Mesenchymal stem cell (in vitro differentiated cells and primary cell): Measurements from ENCODE around the gene MEGF11.

Source experiments
- DNase-seq: peaks from one replicate; pipeline ENCODE4 v3.0.0-alpha.2; 2013
- H2AFZ ChIP-seq: one replicate; pipeline ENCODE4 v1.6.1; 2013; ENCODE audit warnings: low read depth, mild to moderate bottlenecking, control low read depth, inconsistent platforms, low read length, moderate library complexity
- H2AK5ac ChIP-seq: 2 replicates; pipeline ENCODE4 v1.6.1; 2013; ENCODE audit warnings: low read length, moderate library complexity, mild to moderate bottlenecking, inconsistent platforms; ENCODE audit not compliant: severe bottlenecking
- H2BK120ac ChIP-seq: one replicate; pipeline ENCODE4 v1.6.1; 2013; ENCODE audit warnings: low read depth, mild to moderate bottlenecking, inconsistent platforms, low read length, moderate library complexity
- H2BK12ac ChIP-seq, 2 experiments: one replicate each; pipeline ENCODE4 v1.6.1; 2013; ENCODE audit warnings: inconsistent platforms in 2 of 2, low read length in 2 of 2, mild to moderate bottlenecking in 2 of 2, moderate library complexity in 2 of 2, control low read depth in 1 of 2
- H2BK15ac ChIP-seq: one replicate; pipeline ENCODE4 v1.6.1; 2013; ENCODE audit warnings: mild to moderate bottlenecking, low read depth, inconsistent platforms; ENCODE audit not compliant: poor library complexity, severe bottlenecking
- H2BK5ac ChIP-seq: 2 replicates; pipeline ENCODE4 v1.6.1; 2013; ENCODE audit warnings: low read depth, mild to moderate bottlenecking, low read length, control low read depth, inconsistent platforms; ENCODE audit not compliant: poor library complexity, severe bottlenecking
- H3K14ac ChIP-seq, 2 experiments: one replicate each; pipeline ENCODE4 v1.6.1; 2013; ENCODE audit warnings: inconsistent platforms in 2 of 2, low read length in 2 of 2, control low read depth in 1 of 2, mild to moderate bottlenecking in 1 of 2, moderate library complexity in 1 of 2
- H3K18ac ChIP-seq, 2 experiments: one replicate each; pipeline ENCODE4 v1.6.1; 2013; ENCODE audit warnings: inconsistent platforms in 2 of 2, low read length in 2 of 2, control low read depth in 1 of 2, low read depth in 1 of 2, mild to moderate bottlenecking in 1 of 2
- H3K23ac ChIP-seq, 2 experiments: one replicate each; pipeline ENCODE4 v1.6.1; 2013; ENCODE audit warnings: inconsistent platforms in 2 of 2, low read length in 2 of 2, mild to moderate bottlenecking in 2 of 2, moderate library complexity in 2 of 2, control low read depth in 1 of 2
- H3K27ac ChIP-seq: 2 replicates; pipeline ENCODE4 v1.5.1; 2013; ENCODE audit warnings: mild to moderate bottlenecking, moderate library complexity, low read length, control low read depth, inconsistent platforms; ENCODE audit not compliant: poor library complexity, severe bottlenecking
- H3K27me3 ChIP-seq, 2 experiments: 2 replicates each; pipeline versions ENCODE4 v1.6.1 to v1.7.0; 2013; ENCODE audit warnings: low read length in 2 of 2, mild to moderate bottlenecking in 2 of 2, moderate library complexity in 2 of 2, control low read depth in 1 of 2, inconsistent platforms in 1 of 2; ENCODE audit not compliant: control insufficient read depth in 1 of 2, insufficient read depth in 1 of 2
- H3K36me3 ChIP-seq, 2 experiments: 2 replicates each; pipeline versions ENCODE4 v1.6.1 to v1.7.0; 2013; ENCODE audit warnings: low read length in 2 of 2, control low read depth in 1 of 2, inconsistent platforms in 1 of 2, low read depth in 1 of 2, mild to moderate bottlenecking in 1 of 2; ENCODE audit not compliant: insufficient read depth in 2 of 2, control insufficient read depth in 1 of 2
- H3K4ac ChIP-seq, 2 experiments: one replicate each; pipeline ENCODE4 v1.6.1; 2013; ENCODE audit warnings: inconsistent platforms in 2 of 2, low read length in 2 of 2, mild to moderate bottlenecking in 2 of 2, moderate library complexity in 2 of 2, control low read depth in 1 of 2, low read depth in 1 of 2
- H3K4me1 ChIP-seq: 2 replicates; pipeline ENCODE4 v1.6.1; 2013; ENCODE audit warnings: low read depth, low read length, control low read depth; ENCODE audit not compliant: control insufficient read depth, insufficient read depth
- H3K4me2 ChIP-seq: 2 replicates; pipeline ENCODE4 v1.6.1; 2013; ENCODE audit warnings: low read length, mild to moderate bottlenecking, inconsistent platforms; ENCODE audit not compliant: poor library complexity, severe bottlenecking
- H3K4me3 ChIP-seq, 2 experiments: 2 replicates each; pipeline versions ENCODE4 v1.5.1 to v1.7.0; 2013; ENCODE audit warnings: low read length in 2 of 2, mild to moderate bottlenecking in 2 of 2, control low read depth in 1 of 2, low read depth in 1 of 2; ENCODE audit not compliant: insufficient read depth in 1 of 2
- H3K79me1 ChIP-seq: replicated peaks from 2 replicates; pipeline ENCODE4 v1.6.1; 2013; ENCODE audit warnings: mild to moderate bottlenecking, control low read depth, low read length, inconsistent platforms; ENCODE audit not compliant: poor library complexity, severe bottlenecking
- H3K9ac ChIP-seq: 2 replicates; pipeline ENCODE4 v1.7.0; 2013; ENCODE audit warnings: mild to moderate bottlenecking, low read length, moderate library complexity
- H3K9me3 ChIP-seq: 2 replicates; pipeline ENCODE4 v1.7.0; 2013; ENCODE audit warnings: mild to moderate bottlenecking, low read length; ENCODE audit not compliant: control insufficient read depth
- H4K8ac ChIP-seq: one replicate; pipeline ENCODE4 v1.6.1; 2013; ENCODE audit warnings: inconsistent platforms, mild to moderate bottlenecking, low read length, moderate library complexity
- H4K91ac ChIP-seq: one replicate; pipeline ENCODE4 v1.6.1; 2013; ENCODE audit warnings: mild to moderate bottlenecking, low read length, inconsistent platforms
- WGBS: methylation state at CpG from one replicate; pipeline ENCODE4 v1.1.7; 2013; ENCODE audit warnings: mixed read lengths; 5-methylcytosine and 5-hydroxymethylcytosine counted together

MEGF11 gene

DNA sequence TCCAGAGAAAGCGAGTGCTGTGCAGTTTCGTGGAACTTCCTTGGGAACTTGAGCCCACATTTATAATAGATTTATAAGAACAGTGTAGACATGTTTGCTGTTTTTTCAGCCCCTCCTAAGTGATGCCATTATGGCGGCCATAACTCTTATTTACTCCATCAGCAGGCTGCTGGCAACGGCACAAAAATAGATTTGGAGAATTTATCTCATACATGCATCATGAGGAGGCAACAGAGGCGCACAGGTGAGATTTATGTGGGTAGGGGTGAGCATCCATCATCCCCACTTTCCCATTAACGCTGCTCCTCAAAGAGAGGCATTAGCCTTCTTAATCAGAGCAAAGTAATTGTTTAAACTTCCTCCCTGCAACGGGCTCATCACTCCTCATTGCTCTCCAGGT, 201.7 kb downstream of the MEGF11 start:
- WGBS, result 86% methylated on average over 1 of the region's 7 CpGs
- H3K4me3 ChIP-seq, result no peak overlapping the region
- H2AK5ac ChIP-seq, result no peak overlapping the region
- no peaks in the 10 kb centered on the region for H3K9me3 ChIP-seq
- H3K4me2 ChIP-seq, result no peak overlapping the region
- no peak overlapping the region for H2AFZ ChIP-seq
- no peak overlapping the region for H3K14ac ChIP-seq
- no peak overlapping the region for H3K4ac ChIP-seq
- H2BK120ac ChIP-seq, result no peak overlapping the region
- no peak overlapping the region for H3K9ac ChIP-seq
- no peak overlapping the region for H2BK5ac ChIP-seq
- no peak overlapping the region for H2BK15ac ChIP-seq
- no peaks in the 10 kb centered on the region for H3K79me1 ChIP-seq
- no peaks in the 10 kb centered on the region for H3K4me1 ChIP-seq
- no peak overlapping the region for H3K23ac ChIP-seq
- H3K18ac ChIP-seq, result no peak overlapping the region
- no peak overlapping the region for H2BK12ac ChIP-seq
- H4K8ac ChIP-seq, result no peak overlapping the region
- H3K27ac ChIP-seq, result no peak overlapping the region
- H3K36me3 ChIP-seq, result no peaks in the 10 kb centered on the region
- peaks cover 51 to 87% of the 10 kb centered on the region in 2 experiments for H3K27me3 ChIP-seq
- H4K91ac ChIP-seq, result no peak overlapping the region
- no peak for DNase-seq

DNA sequence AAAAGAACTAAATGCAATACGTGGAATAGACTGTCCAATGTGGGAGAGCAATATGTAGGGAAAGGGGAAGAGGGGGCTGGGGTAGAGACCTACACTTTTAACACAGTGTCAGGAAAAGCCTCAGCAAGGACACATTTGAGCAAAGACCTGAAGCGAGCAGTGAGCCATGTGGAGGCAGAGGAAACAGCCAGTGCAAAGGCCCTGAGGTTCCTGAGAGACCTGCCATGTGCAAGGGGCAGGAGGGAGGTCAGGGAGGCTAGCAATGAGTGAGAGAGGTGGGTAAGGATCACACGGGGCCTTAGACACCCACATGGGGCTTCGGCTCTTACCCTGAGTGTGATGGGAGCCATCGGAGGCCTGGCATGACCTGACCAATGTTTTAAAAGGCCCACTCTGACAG, 203.3 kb downstream of the MEGF11 start:
- Histone ChIP-seq H2BK120ac (no peak overlapping the region), H2BK15ac (no peak overlapping the region), H3K4me3 (no peak overlapping the region), H3K4me1 (peaks cover 2% of the 10 kb centered on the region), H3K79me1 (no peaks in the 10 kb centered on the region), H2BK12ac (no peak overlapping the region), H4K8ac (no peak overlapping the region), H3K23ac (no peak overlapping the region), H3K18ac (no peak overlapping the region), H4K91ac (no peak overlapping the region), H3K36me3 (no peaks in the 10 kb centered on the region), H3K9me3 (peaks cover 3% of the 10 kb centered on the region), H3K14ac (no peak overlapping the region), H3K27me3 (peaks cover 56 to 88% of the 10 kb centered on the region in 2 experiments), H2AK5ac (no peak overlapping the region), H3K4ac (no peak overlapping the region), H3K9ac (no peak overlapping the region), H3K27ac (no peak overlapping the region), H2AFZ (no peak overlapping the region), H3K4me2 (no peak overlapping the region), H2BK5ac (no peak overlapping the region)
- WGBS, result 75% methylated on average over 5 of the region's 5 CpGs
- no peak for DNase-seq

DNA sequence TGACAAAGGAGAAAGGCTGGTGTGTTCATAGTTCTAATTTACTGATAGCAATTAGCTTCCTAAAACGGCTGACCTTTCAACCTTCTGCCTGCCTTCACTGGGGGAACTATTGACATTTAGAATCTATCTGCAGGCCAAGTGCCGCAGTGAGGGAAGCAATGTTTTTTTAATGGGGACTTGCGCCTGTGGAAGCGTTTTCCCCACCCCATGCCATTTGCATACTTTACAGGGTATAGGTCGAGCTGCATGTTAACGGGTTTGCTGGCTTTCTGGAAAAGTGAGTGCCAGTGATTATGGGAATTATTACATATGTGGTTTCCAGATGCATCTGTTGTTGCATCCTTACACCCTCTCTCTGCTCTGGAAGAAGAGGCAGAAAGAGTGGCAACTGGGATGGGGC, 204.2 kb downstream of the MEGF11 start:
- H2AFZ ChIP-seq, result no peak overlapping the region
- no peak overlapping the region for H3K27ac ChIP-seq
- peaks cover 55 to 88% of the 10 kb centered on the region in 2 experiments for H3K27me3 ChIP-seq
- no peak overlapping the region for H4K8ac ChIP-seq
- H2BK15ac ChIP-seq, result no peak overlapping the region
- peaks cover 9% of the 10 kb centered on the region for H3K9me3 ChIP-seq
- no peak overlapping the region for H3K14ac ChIP-seq
- H3K4ac ChIP-seq, result no peak overlapping the region
- H3K4me2 ChIP-seq, result no peak overlapping the region
- H2BK120ac ChIP-seq, result no peak overlapping the region
- no peak overlapping the region for H4K91ac ChIP-seq
- H3K36me3 ChIP-seq, result no peaks in the 10 kb centered on the region
- no peak overlapping the region for H3K18ac ChIP-seq
- no peak overlapping the region for H2BK12ac ChIP-seq
- H3K79me1 ChIP-seq, result no peaks in the 10 kb centered on the region
- no peak overlapping the region for H2BK5ac ChIP-seq
- WGBS, result 67% methylated on average over 2 of the region's 6 CpGs
- H3K4me3 ChIP-seq, result no peak overlapping the region
- H3K23ac ChIP-seq, result no peak overlapping the region
- H3K9ac ChIP-seq, result no peak overlapping the region
- H3K4me1 ChIP-seq, result peaks cover 2% of the 10 kb centered on the region
- no peak for DNase-seq
- no peak overlapping the region for H2AK5ac ChIP-seq

DNA sequence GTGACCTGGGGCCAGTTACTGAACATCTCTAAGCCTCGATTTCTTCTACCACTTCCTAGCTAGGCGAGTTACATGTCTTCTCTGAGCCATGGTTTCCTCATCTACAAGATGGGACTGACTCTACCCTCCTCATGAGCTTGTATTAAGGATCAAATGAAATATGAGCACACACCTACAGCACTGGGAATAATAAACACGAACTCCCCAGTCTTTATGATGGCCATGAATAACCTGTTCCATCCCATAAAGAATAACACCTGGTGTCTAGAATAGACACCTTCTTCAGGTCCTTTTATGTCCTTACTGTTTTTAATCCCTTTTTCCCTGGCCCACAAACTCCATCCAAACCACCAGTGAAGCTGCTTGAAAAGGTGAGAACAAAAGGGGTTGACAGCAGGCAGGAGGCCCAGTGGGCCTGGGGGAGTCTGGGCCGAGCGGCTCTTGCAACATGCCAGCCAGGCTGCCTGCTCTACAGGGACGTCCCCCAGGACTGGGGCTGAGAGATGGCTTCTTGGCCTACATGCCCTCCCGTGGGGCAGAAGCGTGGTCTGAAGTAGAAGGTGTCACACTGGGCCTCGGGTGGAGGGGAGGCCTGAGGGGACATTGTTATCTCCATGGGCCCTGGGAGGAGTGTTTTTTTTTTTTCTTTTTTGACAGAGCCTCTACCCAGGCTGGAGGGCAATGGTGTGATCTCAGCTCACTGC, 206.1 kb downstream of the MEGF11 start:
- H2BK5ac ChIP-seq, result no peak overlapping the region

More for the DNA sequence above, 206.1 kb downstream of the MEGF11 start:
- Histone ChIP-seq H3K18ac (no peak overlapping the region), H3K23ac (no peak overlapping the region), H3K4ac (no peak overlapping the region), H3K36me3 (no peaks in the 10 kb centered on the region), H3K4me3 (no peak overlapping the region), H2AFZ (no peak overlapping the region), H2BK15ac (no peak overlapping the region), H3K4me1 (peaks cover 2% of the 10 kb centered on the region), H3K27ac (no peak overlapping the region), H2BK12ac (no peak overlapping the region), H3K9me3 (peaks cover 9% of the 10 kb centered on the region), H4K8ac (no peak overlapping the region), H3K4me2 (no peak overlapping the region), H3K79me1 (no peaks in the 10 kb centered on the region), H3K9ac (no peak overlapping the region), H3K27me3 (peaks cover 60 to 94% of the 10 kb centered on the region in 2 experiments), H3K14ac (no peak overlapping the region), H4K91ac (no peak overlapping the region), H2AK5ac (no peak overlapping the region), H2BK120ac (no peak overlapping the region)
- WGBS, result 71% methylated on average over 9 of the region's 9 CpGs
- DNase-seq, result no peak
